ENCODE measurements around the gene STAB2. TPM values are rescaled to one million over a fixed set of nuclear protein-coding genes. Genes with fewer than 3 reads are reported as not detected.

The STAB2 gene
- total RNA-seq, 4 donors from 2014 or later: 0.95 TPM; not detected in 3

- Histone ChIP-seq H3K27ac (no peak overlapping the region), H3K36me3 (no peaks in the 10 kb centered on the region), H3K9me3 (no peaks in the 10 kb centered on the region), H3K4me3 (no peak overlapping the region), H3K4me1 (no peaks in the 10 kb centered on the region), H3K27me3 (peaks cover 0 to 33% (median 0%) of the 10 kb centered on the region in 4 donors)
- 75 to 77% methylated on average over 2 of the region's 2 CpGs for WGBS, 2 donors
- no peak for DNase-seq
- intact Hi-C loops (cut with DNase I): no loop called here
- TF ChIP-seq CTCF (IDR thresholded peaks at IDR 0.05) (no peak), POLR2A (IDR thresholded peaks at IDR 0.05) (no peak)
These were observed 118.0 kb downstream of the STAB2 start for GRCh38 chr12:103705098-103705497.

GRCh38 chr12:103705927-103706326 lies 118.9 kb downstream of the STAB2 start:
- TF ChIP-seq CTCF (IDR thresholded peaks at IDR 0.05) (peak in 1 of 6 experiments; percentile 9), POLR2A (IDR thresholded peaks at IDR 0.05) (no peak)
- Histone ChIP-seq H3K36me3 (no peaks in the 10 kb centered on the region), H3K4me1 (no peaks in the 10 kb centered on the region), H3K9me3 (no peaks in the 10 kb centered on the region), H3K27ac (no peak overlapping the region), H3K27me3 (peaks cover 0 to 33% (median 0%) of the 10 kb centered on the region in 4 donors), H3K4me3 (no peak overlapping the region)
- intact Hi-C loops (cut with DNase I): no loop called here
- DNase-seq: no peak
- WGBS, 2 donors: 72% methylated on average over 2 of the region's 2 CpGs

- H3K4me3 ChIP-seq: no peak overlapping the region
- H3K27me3 ChIP-seq: peaks cover 0 to 33% (median 0%) of the 10 kb centered on the region in 4 donors
- H3K4me1 ChIP-seq: no peaks in the 10 kb centered on the region
- no peaks in the 10 kb centered on the region for H3K36me3 ChIP-seq
- TF ChIP-seq POLR2A (IDR thresholded peaks at IDR 0.05): no peak
- TF ChIP-seq CTCF (IDR thresholded peaks at IDR 0.05): no peak
- intact Hi-C loops (cut with DNase I): no loop called here
- no peak for DNase-seq
- no peak overlapping the region for H3K27ac ChIP-seq
- no peaks in the 10 kb centered on the region for H3K9me3 ChIP-seq
These were observed 120.4 kb downstream of the STAB2 start for GRCh38 chr12:103707446-103707845.

- no peak overlapping the region for H3K27ac ChIP-seq
- H3K36me3 ChIP-seq: no peaks in the 10 kb centered on the region
- no peaks in the 10 kb centered on the region for H3K4me1 ChIP-seq
- H3K4me3 ChIP-seq: no peak overlapping the region
- H3K27me3 ChIP-seq: peaks cover 0 to 25% (median 0%) of the 10 kb centered on the region in 4 donors
- TF ChIP-seq POLR2A (IDR thresholded peaks at IDR 0.05) (no peak), CTCF (IDR thresholded peaks at IDR 0.05) (no peak)
- intact Hi-C loops (cut with DNase I): no loop called here
- H3K9me3 ChIP-seq: no peaks in the 10 kb centered on the region
- 83 to 93% methylated on average over 1 of the region's 1 CpG for WGBS, 2 donors
- DNase-seq: no peak
These were observed 123.5 kb downstream of the STAB2 start for GRCh38 chr12:103710544-103710943.

GRCh38 chr12:103712216-103712615 lies 125.1 kb downstream of the STAB2 start:
- intact Hi-C loops (cut with DNase I): no loop called here
- WGBS, 2 donors: 83 to 100% methylated on average over 1 to 2 of the region's 2 CpGs
- no peak for TF ChIP-seq CTCF (IDR thresholded peaks at IDR 0.05)
- no peak for TF ChIP-seq POLR2A (IDR thresholded peaks at IDR 0.05)
- H3K36me3 ChIP-seq: no peaks in the 10 kb centered on the region
- no peak overlapping the region for H3K4me3 ChIP-seq
- H3K4me1 ChIP-seq: no peaks in the 10 kb centered on the region
- peaks cover 0 to 16% (median 0%) of the 10 kb centered on the region in 4 donors for H3K27me3 ChIP-seq
- H3K27ac ChIP-seq: no peak overlapping the region
- DNase-seq: no peak
- H3K9me3 ChIP-seq: no peaks in the 10 kb centered on the region

All from esophagus squamous epithelium (tissue), 5 donors.